ENCODE data around the gene VSTM2B.

GRCh38 chr19:29528946-29529645 is 3.3 kb downstream of the VSTM2B start:
- TF ChIP-seq, protein P1, sequence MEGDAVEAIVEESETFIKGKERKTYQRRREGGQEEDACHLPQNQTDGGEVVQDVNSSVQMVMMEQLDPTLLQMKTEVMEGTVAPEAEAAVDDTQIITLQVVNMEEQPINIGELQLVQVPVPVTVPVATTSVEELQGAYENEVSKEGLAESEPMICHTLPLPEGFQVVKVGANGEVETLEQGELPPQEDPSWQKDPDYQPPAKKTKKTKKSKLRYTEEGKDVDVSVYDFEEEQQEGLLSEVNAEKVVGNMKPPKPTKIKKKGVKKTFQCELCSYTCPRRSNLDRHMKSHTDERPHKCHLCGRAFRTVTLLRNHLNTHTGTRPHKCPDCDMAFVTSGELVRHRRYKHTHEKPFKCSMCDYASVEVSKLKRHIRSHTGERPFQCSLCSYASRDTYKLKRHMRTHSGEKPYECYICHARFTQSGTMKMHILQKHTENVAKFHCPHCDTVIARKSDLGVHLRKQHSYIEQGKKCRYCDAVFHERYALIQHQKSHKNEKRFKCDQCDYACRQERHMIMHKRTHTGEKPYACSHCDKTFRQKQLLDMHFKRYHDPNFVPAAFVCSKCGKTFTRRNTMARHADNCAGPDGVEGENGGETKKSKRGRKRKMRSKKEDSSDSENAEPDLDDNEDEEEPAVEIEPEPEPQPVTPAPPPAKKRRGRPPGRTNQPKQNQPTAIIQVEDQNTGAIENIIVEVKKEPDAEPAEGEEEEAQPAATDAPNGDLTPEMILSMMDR (conservative IDR thresholded peaks at IDR 0.05 in 1 of 2, IDR thresholded peaks at IDR 0.05 in 1 of 2; ENCODE audit: extremely low read depth in 1 of 2, insufficient read depth in 1 of 2, low read depth in 1 of 2, low read length in 2 of 2): no peak
- no peak for TF ChIP-seq EZH2 (IDR thresholded peaks at IDR 0.05; ENCODE audit: borderline replicate concordance, low read length)
